Measurements from ENCODE around the gene DNAI7.

The DNAI7 gene

GRCh38 chr12:25195056-25195971, at the start of gene DNAI7, which contains the start of gene ETFRF1:
Gene DNAI7 (minus strand): TSS chr12:25195160. CDS start chr12:25195078, 82 bp downstream.
Gene ETFRF1 (plus strand): TSS chr12:25195237. CDS start chr12:25203957, 8,720 bp downstream.
- peak; percentile 98 for DNase-seq

DNA sequence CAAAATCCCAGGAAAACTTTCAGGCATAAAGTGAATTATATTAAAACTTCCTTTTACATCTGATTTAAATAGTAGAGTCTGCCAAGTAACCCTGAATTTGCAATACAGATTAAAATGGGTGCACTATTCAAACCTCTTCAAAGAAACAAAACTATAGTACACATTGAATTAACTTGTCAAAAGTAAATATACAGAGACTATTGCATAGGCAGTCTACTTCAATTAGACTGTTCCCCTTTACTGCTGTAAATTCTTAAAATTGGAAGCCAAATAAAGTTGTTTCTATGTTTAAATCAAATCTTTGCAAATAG, 48.7 kb upstream of the DNAI7 start:
- DNase-seq = no peak

- DNase-seq = no peak
Observed at GRCh38 chr12:25242981-25243679, 48.2 kb upstream of the DNAI7 start.

- no peak for DNase-seq
Observed at GRCh38 chr12:25241167-25242020, 46.4 kb upstream of the DNAI7 start.

DNA sequence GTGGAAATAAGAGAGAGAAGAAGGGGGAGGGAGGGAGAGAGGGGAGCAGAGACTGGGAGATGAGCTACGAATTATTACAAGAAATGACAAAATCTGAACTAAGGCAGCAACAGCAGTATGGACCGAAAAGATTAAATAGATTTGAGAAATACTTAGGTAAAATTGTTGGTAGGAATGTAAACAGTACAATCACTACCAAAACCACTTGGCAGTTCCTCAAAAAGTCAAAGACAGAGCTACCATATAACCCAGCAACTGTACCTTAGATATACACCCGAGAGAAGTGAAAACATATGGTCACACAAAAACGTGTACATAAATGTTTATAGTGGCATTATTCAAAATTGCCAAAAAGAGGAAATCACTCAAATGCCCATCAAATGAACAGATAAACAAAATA, 41.7 kb upstream of the DNAI7 start:
- DNase-seq = no peak

DNA sequence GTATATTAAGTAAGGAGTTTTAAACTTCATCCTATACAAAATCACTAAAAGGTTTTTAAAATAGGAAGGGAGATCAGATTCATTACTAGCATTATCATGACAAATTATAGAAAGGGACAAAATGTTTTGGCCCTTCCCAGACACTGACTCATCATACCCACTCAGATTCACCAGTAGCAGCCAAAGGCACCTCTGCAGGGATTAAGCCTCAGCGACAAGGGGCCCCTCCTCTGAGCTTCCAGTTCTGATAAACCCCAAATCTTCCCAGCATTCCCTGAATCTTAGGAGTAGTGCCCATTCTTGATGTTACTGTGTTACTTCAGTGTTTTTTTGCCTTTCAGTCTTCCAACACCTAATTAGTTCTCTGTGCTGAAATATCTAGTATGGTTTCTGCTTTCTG, 41.2 kb upstream of the DNAI7 start:
- no peak for DNase-seq

DNA sequence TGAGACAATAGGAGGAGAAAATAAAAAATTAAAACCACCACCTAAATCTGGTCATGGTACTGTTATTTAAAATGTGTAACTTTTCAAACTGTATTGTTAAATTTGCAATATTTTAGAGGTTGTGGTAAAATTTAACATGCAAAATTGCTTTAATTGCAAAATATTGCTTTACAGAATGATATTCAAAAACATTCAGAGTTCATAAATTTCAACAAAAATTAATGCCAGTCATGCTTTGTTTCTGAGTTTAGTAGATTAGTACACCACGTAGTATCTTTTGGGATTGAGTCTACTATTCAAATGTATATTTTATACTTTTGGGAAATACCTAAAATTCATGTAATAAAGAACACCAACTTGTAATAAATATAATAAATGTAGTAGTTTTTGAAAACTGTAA, 18.4 kb upstream of the DNAI7 start:
- no peak for DNase-seq

DNA sequence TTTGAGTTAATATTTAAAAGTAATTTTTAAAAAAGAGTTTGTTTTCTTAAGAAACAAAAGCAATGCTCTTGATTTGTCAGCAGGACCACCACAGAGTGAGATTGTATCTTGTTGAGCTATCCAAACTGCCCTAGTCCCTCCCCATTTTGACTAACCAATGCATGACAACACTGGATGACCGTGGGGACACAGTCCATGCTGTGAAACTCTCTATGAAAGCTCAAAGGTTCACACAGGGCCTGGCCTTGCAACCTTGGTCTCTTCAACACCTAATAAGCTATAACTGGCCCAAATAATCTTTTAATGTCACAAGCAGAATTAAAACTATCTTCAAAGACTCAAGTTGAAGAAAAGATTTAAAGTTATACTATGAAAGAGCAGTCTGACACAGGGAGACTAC, 13.6 kb upstream of the DNAI7 start:
- no peak for DNase-seq

GRCh38 chr12:25207846-25208245, 12.9 kb upstream of the DNAI7 start:
- no peak for DNase-seq

DNA sequence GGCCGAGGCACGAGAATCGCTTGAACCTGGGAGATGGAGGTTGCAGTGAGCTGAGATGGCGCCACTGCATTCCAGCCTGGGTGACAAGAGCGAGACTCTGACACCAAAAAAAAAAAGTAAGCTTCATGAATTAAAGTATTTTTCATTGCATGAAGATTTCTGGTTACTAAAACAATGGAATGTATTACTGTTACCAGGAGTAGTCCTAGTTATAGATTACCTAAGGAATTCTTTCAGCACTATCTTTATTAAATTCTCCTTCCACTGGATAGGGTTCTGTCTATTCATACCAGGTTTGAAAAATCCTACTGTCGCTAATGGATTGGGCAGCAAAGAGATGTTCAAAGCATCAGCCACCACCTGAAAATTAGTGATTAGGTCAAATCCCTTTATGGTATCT, 12.5 kb upstream of the DNAI7 start:
- DNase-seq = no peak

DNA sequence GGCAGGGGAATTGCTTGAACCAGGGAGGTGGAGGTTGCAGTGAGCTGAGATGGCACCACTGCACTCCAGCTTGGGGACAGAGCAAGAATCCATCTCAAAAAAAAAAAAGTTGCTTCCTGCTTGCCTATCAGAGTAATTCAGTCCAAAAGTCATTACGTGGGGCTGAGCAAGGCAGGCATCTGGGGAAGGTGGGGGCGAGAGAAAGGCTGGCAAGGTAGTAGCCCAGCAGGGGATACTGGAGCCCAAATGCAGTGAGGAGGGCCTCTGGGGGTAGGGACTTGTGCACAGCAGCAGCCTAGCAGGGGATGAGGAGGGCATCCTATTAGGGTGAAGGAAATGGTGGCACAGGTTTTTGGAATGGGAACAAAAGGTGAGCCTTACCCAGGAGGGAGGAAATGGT, 7.2 kb upstream of the DNAI7 start:
- DNase-seq = no peak

GRCh38 chr12:25200703-25201102, 5.7 kb upstream of the DNAI7 start:
- DNase-seq = no peak

- no peak for DNase-seq
Observed at GRCh38 chr12:25197608-25198007, 2.6 kb upstream of the DNAI7 start.

DNA sequence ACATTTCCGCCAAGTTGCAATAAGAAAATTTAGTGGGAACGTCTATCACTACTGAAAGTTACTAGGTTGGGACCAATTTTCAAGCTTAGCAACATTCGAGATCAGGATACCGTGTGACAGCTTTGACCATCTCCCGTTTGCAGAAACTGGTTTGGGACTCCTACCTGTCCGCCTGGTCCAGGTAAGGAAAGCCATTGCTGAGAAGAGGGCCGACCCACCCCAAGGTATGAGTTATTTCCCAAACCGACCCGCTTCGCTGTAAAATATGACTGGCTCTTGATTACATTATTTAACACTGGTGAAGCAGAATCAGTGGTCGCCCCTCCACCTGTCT, 271 bp downstream of the DNAI7 start:
- DNase-seq = no peak

- no peak for DNase-seq
Observed at GRCh38 chr12:25194214-25194613, 746 bp downstream of the DNAI7 start.

DNA sequence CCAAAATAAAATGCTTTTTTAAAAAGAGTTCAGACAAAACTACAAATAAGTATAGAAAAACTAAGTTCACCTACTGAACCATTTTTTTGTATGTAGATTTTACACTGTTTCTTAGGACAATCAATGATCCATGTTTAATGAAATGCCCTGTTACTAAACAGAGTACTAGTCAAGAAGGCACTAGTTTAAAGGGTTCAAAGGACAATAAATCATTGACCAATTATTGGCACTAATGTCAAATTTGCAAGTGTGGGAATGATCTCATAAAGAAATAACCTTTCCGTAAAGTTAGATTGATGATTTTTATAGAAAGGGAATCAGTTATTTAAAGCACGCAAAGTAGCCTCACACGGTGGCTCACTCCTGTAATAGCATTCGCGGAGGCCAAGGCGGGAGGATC, 4.2 kb downstream of the DNAI7 start:
- DNase-seq = no peak

DNA sequence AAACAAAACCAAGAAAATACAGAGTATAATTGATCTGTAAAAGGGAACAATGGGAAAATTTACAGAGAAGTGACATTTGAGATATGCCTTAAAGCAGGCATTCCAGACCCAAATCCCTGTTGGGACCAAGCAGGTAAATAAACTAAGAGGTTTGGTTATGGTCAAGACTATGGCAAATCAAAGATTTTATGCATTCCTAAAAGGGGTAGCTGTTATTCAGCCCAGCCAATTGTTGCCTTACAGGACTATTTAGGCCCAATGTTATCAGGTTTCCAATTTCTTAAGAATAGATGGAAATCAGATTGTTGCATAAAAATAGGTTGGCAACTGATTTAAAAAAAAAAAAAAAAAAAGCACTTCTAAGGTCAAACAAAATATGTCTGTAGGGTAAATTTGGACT, 5.3 kb downstream of the DNAI7 start:
- DNase-seq = no peak

- DNase-seq = no peak
Observed at GRCh38 chr12:25187781-25188180, 7.2 kb downstream of the DNAI7 start.

- no peak for DNase-seq
Observed at GRCh38 chr12:25186788-25187402, 8.1 kb downstream of the DNAI7 start.

- DNase-seq = no peak
Observed at GRCh38 chr12:25186038-25186787, 8.7 kb downstream of the DNAI7 start.

GRCh38 chr12:25184132-25184531, 10.8 kb downstream of the DNAI7 start:
- DNase-seq = no peak

DNA sequence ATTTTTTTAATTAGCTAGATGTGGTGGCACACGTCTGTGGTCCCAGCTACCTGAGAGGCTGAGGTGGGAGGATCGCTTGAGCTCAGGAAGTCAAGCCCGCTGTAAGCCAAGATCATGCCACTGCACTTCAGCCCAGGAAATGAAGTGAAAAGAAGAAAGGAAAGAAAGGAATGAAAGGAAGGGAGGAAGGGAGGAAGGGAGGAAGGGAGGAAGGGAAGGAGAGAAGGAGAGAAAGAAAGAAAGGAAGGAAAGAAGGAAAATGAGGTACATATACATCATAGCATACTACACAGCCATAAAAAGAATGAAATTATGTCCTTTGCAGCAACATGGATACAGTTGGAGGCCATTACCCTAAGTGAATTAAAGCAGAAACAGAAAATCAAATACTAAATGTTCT, 12.2 kb downstream of the DNAI7 start:
- no peak for DNase-seq
